ENCODE data around the gene SKP1.
A peak's percentile ranks its signal among the peaks of the same experiment; 100 is the strongest.
"Not testable (repeated sequence)": the region's sequence is repeated elsewhere in the genome, so short reads cannot be mapped to it uniquely, and the experiment has no call there.

SKP1 gene

GRCh38 chr5:134175921-134176510 lies 734 bp downstream of the SKP1 start:
- H3K9me3 ChIP-seq (ENCODE audit: control insufficient read depth, low read length) = no peaks in the 10 kb centered on the region
- no peaks in the 10 kb centered on the region for H3K4me1 ChIP-seq (ENCODE audit: control insufficient read depth, insufficient read depth, low read length, poor library complexity, severe bottlenecking)
- 0 to 1% methylated on average over 11 to 21 of the region's 31 CpGs for WGBS, 2 experiments (ENCODE audit: insufficient coverage in 2 of 2)
- peak overlapping the region; percentile 100 for H3K27ac ChIP-seq (ENCODE audit: low read depth, low read length, severe bottlenecking)
- peaks cover 31% of the 10 kb centered on the region for H3K36me3 ChIP-seq (ENCODE audit: control insufficient read depth, insufficient read depth, low read length)
- peak overlapping the region; percentile 98 for H3K4me3 ChIP-seq (ENCODE audit: extremely low read depth, insufficient read depth, low read length, poor library complexity, severe bottlenecking)

- peaks cover 40% of the 10 kb centered on the region for H3K36me3 ChIP-seq (ENCODE audit: control insufficient read depth, insufficient read depth, low read length)
- 20 to 33% methylated on average over 1 to 6 of the region's 10 CpGs for WGBS, 2 experiments (ENCODE audit: insufficient coverage in 2 of 2)
- H3K27ac ChIP-seq (ENCODE audit: low read depth, low read length, severe bottlenecking) = peak overlapping the region; percentile 100
- no peaks in the 10 kb centered on the region for H3K4me1 ChIP-seq (ENCODE audit: control insufficient read depth, insufficient read depth, low read length, poor library complexity, severe bottlenecking)
- H3K4me3 ChIP-seq (ENCODE audit: extremely low read depth, insufficient read depth, low read length, poor library complexity, severe bottlenecking) = peak overlapping the region; percentile 98
- H3K9me3 ChIP-seq (ENCODE audit: control insufficient read depth, low read length) = no peaks in the 10 kb centered on the region
Measured at GRCh38 chr5:134174841-134175839, 1.6 kb downstream of the SKP1 start.

GRCh38 chr5:134171972-134172371 lies 4.8 kb downstream of the SKP1 start:
- Histone ChIP-seq H3K9me3 (ENCODE audit: control insufficient read depth, low read length) (no peaks in the 10 kb centered on the region), H3K36me3 (ENCODE audit: control insufficient read depth, insufficient read depth, low read length) (peaks cover 66% of the 10 kb centered on the region), H3K4me1 (ENCODE audit: control insufficient read depth, insufficient read depth, low read length, poor library complexity, severe bottlenecking) (no peaks in the 10 kb centered on the region), H3K4me3 (ENCODE audit: extremely low read depth, insufficient read depth, low read length, poor library complexity, severe bottlenecking) (no peak overlapping the region), H3K27ac (ENCODE audit: low read depth, low read length, severe bottlenecking) (no peak overlapping the region)
- 86 to 96% methylated on average over 4 of the region's 4 CpGs for WGBS, 2 experiments (ENCODE audit: insufficient coverage in 2 of 2)

- Histone ChIP-seq H3K9me3 (ENCODE audit: control insufficient read depth, low read length) (no peaks in the 10 kb centered on the region), H3K4me3 (ENCODE audit: extremely low read depth, insufficient read depth, low read length, poor library complexity, severe bottlenecking) (no peak overlapping the region), H3K4me1 (ENCODE audit: control insufficient read depth, insufficient read depth, low read length, poor library complexity, severe bottlenecking) (no peaks in the 10 kb centered on the region), H3K36me3 (ENCODE audit: control insufficient read depth, insufficient read depth, low read length) (peaks cover 91% of the 10 kb centered on the region), H3K27ac (ENCODE audit: low read depth, low read length, severe bottlenecking) (no peak overlapping the region)
- WGBS, 2 experiments (ENCODE audit: insufficient coverage in 2 of 2) = 94 to 100% methylated on average over 1 to 2 of the region's 5 CpGs
Measured at GRCh38 chr5:134162592-134162991, 14.2 kb downstream of the SKP1 start.

- 82 to 95% methylated on average over 3 of the region's 6 CpGs for WGBS, 2 experiments (ENCODE audit: insufficient coverage in 2 of 2)
- H3K36me3 ChIP-seq (ENCODE audit: control insufficient read depth, insufficient read depth, low read length) = peaks cover 94% of the 10 kb centered on the region
Measured at GRCh38 chr5:134161513-134162395, 15.0 kb downstream of the SKP1 start.

GRCh38 chr5:134153657-134154056 lies 23.1 kb downstream of the SKP1 start:
- no peak overlapping the region for H3K4me3 ChIP-seq (ENCODE audit: extremely low read depth, insufficient read depth, low read length, poor library complexity, severe bottlenecking)
- H3K36me3 ChIP-seq (ENCODE audit: control insufficient read depth, insufficient read depth, low read length) = peaks cover 94% of the 10 kb centered on the region
- H3K27ac ChIP-seq (ENCODE audit: low read depth, low read length, severe bottlenecking) = no peak overlapping the region
- peaks cover 6% of the 10 kb centered on the region for H3K4me1 ChIP-seq (ENCODE audit: control insufficient read depth, insufficient read depth, low read length, poor library complexity, severe bottlenecking)
- 100% methylated on average over 1 of the region's 1 CpG; no CpG with 5 or more reads in 1 of the 2 experiments for WGBS, 2 experiments (ENCODE audit: insufficient coverage in 2 of 2)
- H3K9me3 ChIP-seq (ENCODE audit: control insufficient read depth, low read length) = no peaks in the 10 kb centered on the region

More at GRCh38 chr5:134161513-134162395, 15.0 kb downstream of the SKP1 start:
- no peak overlapping the region for H3K4me3 ChIP-seq (ENCODE audit: extremely low read depth, insufficient read depth, low read length, poor library complexity, severe bottlenecking)
- no peak overlapping the region for H3K27ac ChIP-seq (ENCODE audit: low read depth, low read length, severe bottlenecking)
- H3K9me3 ChIP-seq (ENCODE audit: control insufficient read depth, low read length) = no peaks in the 10 kb centered on the region
- no peaks in the 10 kb centered on the region for H3K4me1 ChIP-seq (ENCODE audit: control insufficient read depth, insufficient read depth, low read length, poor library complexity, severe bottlenecking)

GRCh38 chr5:134153241-134153640 lies 23.5 kb downstream of the SKP1 start:
- WGBS, 2 experiments (ENCODE audit: insufficient coverage in 2 of 2) = 83 to 100% methylated on average over 2 to 3 of the region's 3 CpGs
- peaks cover 93% of the 10 kb centered on the region for H3K36me3 ChIP-seq (ENCODE audit: control insufficient read depth, insufficient read depth, low read length)
- no peak overlapping the region for H3K27ac ChIP-seq (ENCODE audit: low read depth, low read length, severe bottlenecking)
- peaks cover 6% of the 10 kb centered on the region for H3K4me1 ChIP-seq (ENCODE audit: control insufficient read depth, insufficient read depth, low read length, poor library complexity, severe bottlenecking)
- no peak overlapping the region for H3K4me3 ChIP-seq (ENCODE audit: extremely low read depth, insufficient read depth, low read length, poor library complexity, severe bottlenecking)
- H3K9me3 ChIP-seq (ENCODE audit: control insufficient read depth, low read length) = no peaks in the 10 kb centered on the region

GRCh38 chr5:134152173-134152832 lies 24.4 kb downstream of the SKP1 start:
- WGBS, 2 experiments (ENCODE audit: insufficient coverage in 2 of 2) = 91 to 95% methylated on average over 9 to 11 of the region's 15 CpGs
- H3K27ac ChIP-seq (ENCODE audit: low read depth, low read length, severe bottlenecking); H3K4me1 ChIP-seq (ENCODE audit: control insufficient read depth, insufficient read depth, low read length, poor library complexity, severe bottlenecking); H3K9me3 ChIP-seq (ENCODE audit: control insufficient read depth, low read length); H3K4me3 ChIP-seq (ENCODE audit: extremely low read depth, insufficient read depth, low read length, poor library complexity, severe bottlenecking): not testable (repeated sequence)
- H3K36me3 ChIP-seq (ENCODE audit: control insufficient read depth, insufficient read depth, low read length) = peaks cover 93% of the 10 kb centered on the region

- 100% methylated on average over 3 of the region's 3 CpGs for whole genome bisulfite sequencing, 2 experiments (ENCODE audit: insufficient coverage in 2 of 2)
- peaks cover 15% of the 10 kb centered on the region for H3K4me1 ChIP-seq (ENCODE audit: control insufficient read depth, insufficient read depth, low read length, poor library complexity, severe bottlenecking)
- peaks cover 92% of the 10 kb centered on the region for H3K36me3 ChIP-seq (ENCODE audit: control insufficient read depth, insufficient read depth, low read length)
- H3K4me3 ChIP-seq (ENCODE audit: extremely low read depth, insufficient read depth, low read length, poor library complexity, severe bottlenecking) = no peak overlapping the region
- no peak overlapping the region for H3K27ac ChIP-seq (ENCODE audit: low read depth, low read length, severe bottlenecking)
- no peaks in the 10 kb centered on the region for H3K9me3 ChIP-seq (ENCODE audit: control insufficient read depth, low read length)
Measured at GRCh38 chr5:134151723-134152122, 25.0 kb downstream of the SKP1 start.
